Chondrocyte (in vitro differentiated cells): ENCODE results near the gene USO1. TPM values are rescaled to one million over a fixed set of nuclear protein-coding genes. Genes with fewer than 3 reads are reported as not detected.

Experiments used
- DNase-seq: peaks from one replicate; pipeline ENCODE4 v3.0.0; 2021; ENCODE audit warnings: mixed read lengths, low spot score
- H3K27ac Mint-ChIP-seq: one replicate; pipeline ENCODE4 v1.8.0; 2021; ENCODE audit warnings: mild to moderate bottlenecking, moderate library complexity, mixed read lengths; ENCODE audit not compliant: unreplicated experiment
- H3K27me3 Mint-ChIP-seq: 2 replicates; pipeline ENCODE4 v1.8.0; 2021; ENCODE audit warnings: low read depth, mixed read lengths
- H3K36me3 Mint-ChIP-seq: 2 replicates; pipeline ENCODE4 v1.8.0; 2021; ENCODE audit warnings: low read depth, mixed read lengths
- H3K4me1 Mint-ChIP-seq: 2 replicates; pipeline ENCODE4 v1.8.0; 2021; ENCODE audit warnings: low read depth, mild to moderate bottlenecking, mixed read lengths
- H3K4me3 Mint-ChIP-seq: one replicate; pipeline ENCODE4 v1.8.0; 2021; ENCODE audit warnings: mild to moderate bottlenecking, moderate library complexity, mixed read lengths; ENCODE audit not compliant: unreplicated experiment
- H3K9me3 Mint-ChIP-seq: 2 replicates; pipeline ENCODE4 v1.8.0; 2021; ENCODE audit warnings: low read depth, mixed read lengths
- CTCF ChIP-seq: fragments of 200-600 bp; sonication (generic); IDR thresholded peaks from 2 replicates; pipeline ENCODE4 v1.5.0; 2021; ENCODE audit warnings: antibody characterized with exemption, mild to moderate bottlenecking, moderate library complexity
- total RNA-seq: library from RNA; stranded (reverse); gene quantifications from 3 replicates; pipeline ENCODE4 v1.2.1, GENCODE V29; 2021

The USO1 gene
- total RNA-seq, 1 donor from 2014 or later = 86.4 TPM

- peak overlapping the region; percentile 42 for H3K4me3 Mint-ChIP-seq
- DNase-seq = no peak
- H3K27ac Mint-ChIP-seq = peak overlapping the region; percentile 91
- no peak for TF ChIP-seq CTCF
- H3K9me3 Mint-ChIP-seq = peaks cover 10% of the 10 kb centered on the region
- peaks cover 66% of the 10 kb centered on the region for H3K4me1 Mint-ChIP-seq
- no peaks in the 10 kb centered on the region for H3K27me3 Mint-ChIP-seq
- peaks cover 8% of the 10 kb centered on the region for H3K36me3 Mint-ChIP-seq
These were observed 5.5 kb downstream of the USO1 start for GRCh38 chr4:75729836-75730235.

- Mint-ChIP-seq H3K9me3 (peaks cover 15% of the 10 kb centered on the region), H3K4me3 (no peak overlapping the region), H3K36me3 (peaks cover 12% of the 10 kb centered on the region), H3K27ac (peak overlapping the region; percentile 49), H3K4me1 (peaks cover 59% of the 10 kb centered on the region), H3K27me3 (no peaks in the 10 kb centered on the region)
- no peak for TF ChIP-seq CTCF
- no peak for DNase-seq
These were observed 9.0 kb downstream of the USO1 start for GRCh38 chr4:75733369-75733768.

GRCh38 chr4:75735525-75735924 is 11.1 kb downstream of the USO1 start:
- no peak for TF ChIP-seq CTCF
- no peaks in the 10 kb centered on the region for H3K27me3 Mint-ChIP-seq

GRCh38 chr4:75736862-75737261 is 12.5 kb downstream of the USO1 start:
- DNase-seq = no peak
- H3K27ac Mint-ChIP-seq = no peak overlapping the region
- H3K27me3 Mint-ChIP-seq = no peaks in the 10 kb centered on the region
- H3K4me1 Mint-ChIP-seq = peaks cover 31% of the 10 kb centered on the region
- no peak for TF ChIP-seq CTCF
- H3K4me3 Mint-ChIP-seq = no peak overlapping the region
- H3K36me3 Mint-ChIP-seq = peaks cover 12% of the 10 kb centered on the region
- peaks cover 15% of the 10 kb centered on the region for H3K9me3 Mint-ChIP-seq

More at GRCh38 chr4:75735525-75735924, 11.1 kb downstream of the USO1 start:
- peaks cover 15% of the 10 kb centered on the region for H3K9me3 Mint-ChIP-seq
- no peak overlapping the region for H3K4me3 Mint-ChIP-seq
- peaks cover 39% of the 10 kb centered on the region for H3K4me1 Mint-ChIP-seq
- peak overlapping the region; percentile 54 for H3K27ac Mint-ChIP-seq
- peaks cover 12% of the 10 kb centered on the region for H3K36me3 Mint-ChIP-seq
- no peak for DNase-seq

GRCh38 chr4:75737398-75737797 is 13.0 kb downstream of the USO1 start:
- TF ChIP-seq CTCF = no peak
- Mint-ChIP-seq H3K27me3 (no peaks in the 10 kb centered on the region), H3K27ac (peak overlapping the region; percentile 8), H3K36me3 (peaks cover 12% of the 10 kb centered on the region), H3K4me1 (peaks cover 30% of the 10 kb centered on the region), H3K9me3 (peaks cover 15% of the 10 kb centered on the region), H3K4me3 (no peak overlapping the region)
- DNase-seq = no peak
